Measurements from ENCODE around the gene SYCP2. TPM values are rescaled to one million over a fixed set of nuclear protein-coding genes. Genes with fewer than 3 reads are reported as not detected.

The SYCP2 gene
- total RNA-seq, 1 donor from 2014 or later = 2.2 TPM

- DNase-seq (ENCODE audit: low spot score) = no peak
These were observed 94.0 kb downstream of the SYCP2 start for GRCh38 chr20:59839400-59839799.

- no peak for DNase-seq (ENCODE audit: low spot score)
These were observed 95.6 kb downstream of the SYCP2 start for GRCh38 chr20:59837623-59838394.

GRCh38 chr20:59836767-59837166 is 96.7 kb downstream of the SYCP2 start:
- no peak for DNase-seq (ENCODE audit: low spot score)

- DNase-seq (ENCODE audit: low spot score) = peak; percentile 72
These were observed 97.7 kb downstream of the SYCP2 start for GRCh38 chr20:59835448-59836395.

GRCh38 chr20:59835057-59835447 is 98.4 kb downstream of the SYCP2 start:
- DNase-seq (ENCODE audit: low spot score) = peak; percentile 45

GRCh38 chr20:59832406-59833363 is 100.8 kb downstream of the SYCP2 start:
- peak; percentile 76 for DNase-seq (ENCODE audit: low spot score)

GRCh38 chr20:59831916-59832270 is 101.5 kb downstream of the SYCP2 start:
- DNase-seq (ENCODE audit: low spot score) = no peak

GRCh38 chr20:59831024-59831915 is 102.2 kb downstream of the SYCP2 start:
- peak; percentile 67 for DNase-seq (ENCODE audit: low spot score)

- DNase-seq (ENCODE audit: low spot score) = peak; percentile 45
These were observed 102.8 kb downstream of the SYCP2 start for GRCh38 chr20:59830665-59831023.

GRCh38 chr20:59829786-59830664 is 103.4 kb downstream of the SYCP2 start:
- peak; percentile 72 for DNase-seq (ENCODE audit: low spot score)

- peak; percentile 88 for DNase-seq (ENCODE audit: low spot score)
These were observed 104.2 kb downstream of the SYCP2 start for GRCh38 chr20:59829054-59829785.

GRCh38 chr20:59828125-59829053 is 105.0 kb downstream of the SYCP2 start:
- peak; percentile 65 for DNase-seq (ENCODE audit: low spot score)

GRCh38 chr20:59827138-59828056 is 106.0 kb downstream of the SYCP2 start:
- peak; percentile 88 for DNase-seq (ENCODE audit: low spot score)

GRCh38 chr20:59825944-59826759 is 107.3 kb downstream of the SYCP2 start:
- peak; percentile 82 for DNase-seq (ENCODE audit: low spot score)

- DNase-seq (ENCODE audit: low spot score) = no peak
These were observed 107.9 kb downstream of the SYCP2 start for GRCh38 chr20:59825563-59825920.
